ENCODE results near the gene PCDHGA11.
"Not testable (repeated sequence)": the region's sequence is repeated elsewhere in the genome, so short reads cannot be mapped to it uniquely, and the experiment has no call there.

The PCDHGA11 gene

GRCh38 chr5:141403387-141403786, 17.5 kb upstream of the PCDHGA11 start:
- POLR2A ChIA-PET, result no interaction called here

DNA sequence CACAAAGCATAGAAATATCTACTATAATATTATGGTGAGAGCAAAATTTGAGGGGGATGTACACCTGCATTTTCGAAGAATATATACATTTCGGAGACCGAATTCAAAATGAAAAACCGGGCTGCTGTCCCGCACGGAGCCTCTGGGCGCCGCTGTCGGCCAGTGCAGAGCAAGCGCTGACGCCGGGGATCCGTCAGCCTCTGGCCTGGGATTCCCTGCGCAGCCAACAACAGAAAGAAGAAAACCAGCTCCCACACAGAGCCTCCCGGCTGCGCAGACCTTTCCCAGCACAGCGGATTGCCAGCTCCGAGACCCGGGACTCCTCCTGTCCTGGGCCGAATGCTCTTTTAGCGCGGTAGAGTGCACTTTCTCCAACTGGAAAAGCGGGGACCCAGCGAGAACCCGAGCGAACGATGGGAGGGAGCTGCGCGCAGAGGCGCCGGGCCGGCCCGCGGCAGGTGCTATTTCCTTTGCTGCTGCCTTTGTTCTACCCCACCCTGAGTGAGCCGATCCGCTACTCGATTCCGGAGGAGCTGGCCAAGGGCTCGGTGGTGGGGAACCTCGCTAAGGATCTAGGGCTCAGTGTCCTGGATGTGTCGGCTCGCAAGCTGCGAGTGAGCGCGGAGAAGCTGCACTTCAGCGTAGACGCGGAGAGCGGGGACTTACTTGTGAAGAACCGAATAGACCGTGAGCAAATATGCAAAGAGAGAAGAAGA, 12.9 kb upstream of the PCDHGA11 start, which contains the start of gene PCDHGB6:
Gene PCDHGB6, plus strand, starts transcription at position 232 of the 716 bp plus-strand sequence. Its CDS starts 182 bp downstream, at position 414.
- H3K4me3 ChIP-seq (ENCODE audit: low read depth, low read length); H3K27ac ChIP-seq (ENCODE audit: extremely low read depth, low read depth, low read length); POLR2A ChIA-PET; H3K36me3 ChIP-seq (ENCODE audit: control insufficient read depth in 2 of 2, insufficient read depth in 1 of 2, low read length in 2 of 2); H3K9me3 ChIP-seq (ENCODE audit: control insufficient read depth, insufficient read depth, low read depth, low read length); H3K4me1 ChIP-seq (ENCODE audit: control insufficient read depth, insufficient read depth, low read length): not testable (repeated sequence)
- CTCF ChIA-PET, result interaction anchor here (0.8 to 2.9 kb wide), 4 partner anchors 9 to 158 kb away, joined by 3 to 14 read pairs (median 6); partner anchors contain the start of genes PCDHGA8 and PCDHGB7

More at GRCh38 chr5:141403387-141403786, 17.5 kb upstream of the PCDHGA11 start:
- H3K4me3 ChIP-seq (ENCODE audit: low read depth, low read length), result no peak overlapping the region
- no peaks in the 10 kb centered on the region for H3K4me1 ChIP-seq (ENCODE audit: control insufficient read depth, insufficient read depth, low read length)
- H3K9me3 ChIP-seq (ENCODE audit: control insufficient read depth, insufficient read depth, low read depth, low read length), result no peaks in the 10 kb centered on the region; the same call in 1 of the 2 replicates
- CTCF ChIA-PET, result interaction anchor here (0.8 kb wide), 2 partner anchors 21 to 154 kb away, joined by 3 to 4 read pairs; partner anchors contain the start of gene PCDHGA7
- H3K27ac ChIP-seq (ENCODE audit: extremely low read depth, low read depth, low read length), result no peak overlapping the region
- TF ChIP-seq IKZF3 (tag by site-specific recombination; IDR thresholded peaks at IDR 0.05), result no peak
- TF ChIP-seq ZNF169 (tag by site-specific recombination; IDR thresholded peaks at IDR 0.05), result no peak
- no peak for TF ChIP-seq ZNF701 (tag by site-specific recombination; IDR thresholded peaks at IDR 0.05)
- TF ChIP-seq ZNF768 (tag by site-specific recombination; IDR thresholded peaks at IDR 0.05), result no peak
- no peak for TF ChIP-seq SCRT1 (tag by site-specific recombination; IDR thresholded peaks at IDR 0.05; ENCODE audit: borderline replicate concordance)
- TF ChIP-seq, protein P1, sequence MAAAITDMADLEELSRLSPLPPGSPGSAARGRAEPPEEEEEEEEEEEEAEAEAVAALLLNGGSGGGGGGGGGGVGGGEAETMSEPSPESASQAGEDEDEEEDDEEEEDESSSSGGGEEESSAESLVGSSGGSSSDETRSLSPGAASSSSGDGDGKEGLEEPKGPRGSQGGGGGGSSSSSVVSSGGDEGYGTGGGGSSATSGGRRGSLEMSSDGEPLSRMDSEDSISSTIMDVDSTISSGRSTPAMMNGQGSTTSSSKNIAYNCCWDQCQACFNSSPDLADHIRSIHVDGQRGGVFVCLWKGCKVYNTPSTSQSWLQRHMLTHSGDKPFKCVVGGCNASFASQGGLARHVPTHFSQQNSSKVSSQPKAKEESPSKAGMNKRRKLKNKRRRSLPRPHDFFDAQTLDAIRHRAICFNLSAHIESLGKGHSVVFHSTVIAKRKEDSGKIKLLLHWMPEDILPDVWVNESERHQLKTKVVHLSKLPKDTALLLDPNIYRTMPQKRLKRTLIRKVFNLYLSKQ (tag by site-specific recombination; IDR thresholded peaks at IDR 0.05; ENCODE audit: borderline replicate concordance), result no peak
- TF ChIP-seq ZNF449 (tag by site-specific recombination; IDR thresholded peaks at IDR 0.05), result no peak
- TF ChIP-seq ZNF677 (tag by site-specific recombination; IDR thresholded peaks at IDR 0.05), result no peak
- no peak for TF ChIP-seq ZBTB21 (tag by site-specific recombination; IDR thresholded peaks at IDR 0.05)
- no peak for TF ChIP-seq ZNF26 (tag by site-specific recombination; IDR thresholded peaks at IDR 0.05)
- TF ChIP-seq ELK4 (IDR thresholded peaks at IDR 0.05; ENCODE audit: borderline replicate concordance, low read depth, low read length), result no peak
- H3K36me3 ChIP-seq (ENCODE audit: control insufficient read depth in 2 of 2, insufficient read depth in 1 of 2, low read length in 2 of 2), result no peaks in the 10 kb centered on the region

- ChIA-PET CTCF (interaction anchor here (0.7 to 1.0 kb wide), 2 partner anchors 148 to 167 kb away, joined by 3 to 4 read pairs; no protein-coding TSS in a partner anchor), POLR2A (no interaction called here)
- H3K4me3 ChIP-seq (ENCODE audit: low read depth, low read length), result no peak overlapping the region
- H3K9me3 ChIP-seq (ENCODE audit: control insufficient read depth, insufficient read depth, low read depth, low read length), result no peaks in the 10 kb centered on the region
- H3K4me1 ChIP-seq (ENCODE audit: control insufficient read depth, insufficient read depth, low read length), result no peaks in the 10 kb centered on the region
- H3K27ac ChIP-seq (ENCODE audit: extremely low read depth, low read depth, low read length), result no peak overlapping the region
- H3K36me3 ChIP-seq (ENCODE audit: control insufficient read depth in 2 of 2, insufficient read depth in 1 of 2, low read length in 2 of 2), result no peaks in the 10 kb centered on the region
- TF ChIP-seq OSR2 (tag by site-specific recombination; IDR thresholded peaks at IDR 0.05), result no peak
- TF ChIP-seq ZNF324 (tag by site-specific recombination; IDR thresholded peaks at IDR 0.05), result no peak
- TF ChIP-seq ZNF138 (tag by site-specific recombination; IDR thresholded peaks at IDR 0.05; ENCODE audit: borderline replicate concordance), result no peak
Observed at GRCh38 chr5:141409598-141410306, 11.1 kb upstream of the PCDHGA11 start.
